HG03575 (cell line): ENCODE data around the gene HDGF.
"Not testable (repeated sequence)": the region's sequence is repeated elsewhere in the genome, so short reads cannot be mapped to it uniquely, and the experiment has no call there.

Experiments
- ATAC-seq: cut with Tn5 transposase; IDR thresholded peaks from one replicate; pipeline ENCODE4 v1.9.1; 2021; ENCODE audit not compliant: unreplicated experiment, insufficient number of reproducible peaks, low FRiP score; ENCODE audit errors: extremely low read depth

The HDGF gene

DNA sequence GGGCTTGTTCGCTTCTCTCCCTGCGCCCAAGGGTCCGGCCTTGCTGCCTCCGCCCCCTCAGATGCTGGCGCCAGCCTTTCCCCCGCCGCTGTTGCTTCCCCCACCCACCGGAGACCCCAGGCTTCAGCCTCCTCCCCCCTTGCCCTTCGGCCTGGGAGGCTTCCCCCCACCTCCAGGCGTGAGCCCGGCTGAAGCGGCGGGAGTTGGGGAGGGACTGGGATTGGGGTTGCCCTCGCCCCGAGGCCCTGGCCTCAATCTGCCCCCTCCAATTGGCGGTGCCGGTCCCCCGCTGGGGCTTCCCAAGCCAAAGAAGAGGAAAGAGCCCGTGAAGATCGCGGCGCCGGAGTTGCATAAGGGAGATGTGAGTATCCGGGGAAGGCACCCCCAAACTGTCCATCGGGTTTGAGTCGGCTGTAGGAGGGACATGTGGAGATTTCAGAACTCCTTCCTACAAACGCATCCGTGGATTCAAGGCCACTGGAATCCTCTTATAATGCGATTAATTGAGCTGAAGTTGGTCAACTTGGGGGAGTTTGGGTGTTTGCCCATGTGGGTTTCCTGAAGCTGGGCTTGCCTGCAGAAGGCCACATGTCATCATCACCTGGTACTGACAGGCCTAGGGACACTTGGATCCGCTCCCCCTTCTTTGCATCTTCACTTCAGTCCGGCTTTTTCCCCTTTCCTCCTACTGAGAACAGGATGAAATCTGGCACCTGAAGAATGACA is 16.6 kb upstream of the HDGF start:
- no peak for ATAC-seq

DNA sequence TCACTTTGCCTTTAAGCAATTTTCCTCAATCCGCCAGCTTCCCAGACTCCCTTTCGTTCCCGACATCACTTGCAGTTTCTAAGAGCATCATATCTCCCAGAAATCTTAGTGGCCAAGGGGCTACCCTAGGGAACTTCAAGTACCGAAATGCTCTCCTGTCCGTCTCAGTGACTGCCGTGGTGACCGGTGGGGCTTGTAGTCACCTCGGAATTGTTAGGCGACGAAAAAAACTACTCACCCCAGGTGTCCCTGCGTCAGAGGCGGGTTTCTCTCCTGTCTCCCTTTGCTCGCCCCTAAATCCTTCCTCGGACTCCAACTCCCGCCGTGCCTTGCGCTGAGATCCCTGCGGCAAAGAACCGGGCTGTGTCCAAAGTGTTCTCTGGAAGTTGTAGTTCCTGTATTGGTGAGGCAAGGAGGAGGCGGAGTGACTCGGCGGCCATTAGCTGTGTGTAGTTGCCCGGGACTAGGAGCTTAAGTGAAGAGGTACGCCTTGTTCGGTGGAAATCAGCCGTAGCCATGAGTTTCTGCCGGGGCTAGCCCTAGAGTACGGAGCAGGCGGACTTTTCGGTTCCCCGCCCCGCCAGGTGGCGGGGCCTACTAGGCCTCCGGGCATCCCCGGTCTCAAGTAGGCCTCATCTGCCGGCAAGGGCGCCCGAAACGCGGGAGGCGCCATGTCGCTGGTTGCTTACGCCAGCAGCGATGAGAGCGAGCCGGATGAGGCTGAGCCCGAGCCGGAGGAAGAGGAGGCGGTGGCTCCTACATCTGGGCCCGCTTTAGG is 15.8 kb upstream of the HDGF start, which contains the start of gene PRCC:
Gene PRCC (plus strand): TSS at position 435 of the 778 bp plus-strand sequence. CDS start 237 bp downstream, at position 672.
- peak; percentile 73 for ATAC-seq

DNA sequence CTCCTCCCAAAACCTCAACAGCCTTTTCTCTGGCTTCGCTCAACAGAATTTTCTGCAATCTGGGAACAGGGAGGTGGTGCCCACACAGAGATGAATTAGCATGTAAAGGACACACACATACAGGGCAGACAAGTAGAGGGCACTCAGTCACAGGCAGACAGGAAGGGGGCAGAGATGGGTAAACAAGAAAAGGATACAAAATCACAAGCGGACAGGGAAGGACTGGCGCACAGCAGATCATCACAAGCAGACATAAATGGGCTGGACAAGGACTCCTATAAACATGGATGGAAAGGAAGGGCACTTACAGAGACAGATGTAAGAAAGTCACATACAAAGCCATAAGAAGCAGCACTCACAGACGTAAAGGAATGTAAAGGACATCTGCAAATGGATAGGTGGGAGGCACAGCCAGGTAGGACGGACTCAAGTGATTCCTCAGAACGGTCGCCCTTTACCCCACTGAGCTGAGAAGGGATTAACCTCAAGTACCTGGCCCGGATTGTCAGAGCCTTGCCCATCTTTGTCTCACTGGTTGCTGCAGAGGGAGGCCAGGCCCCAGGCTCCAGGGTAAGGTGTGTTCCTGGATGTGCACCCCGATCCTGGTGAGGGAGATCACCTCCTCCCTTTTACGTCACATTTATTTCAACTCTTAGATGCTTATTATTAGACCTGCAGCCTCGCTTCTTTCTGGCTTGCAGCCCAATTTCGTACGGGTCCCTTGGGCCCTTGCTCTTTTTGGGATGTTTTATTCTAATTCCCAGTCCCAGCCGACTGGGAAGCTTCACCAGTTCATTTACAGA is 15.0 kb upstream of the HDGF start:
- peak; percentile 8 for ATAC-seq

- no peak for ATAC-seq
Measured at GRCh38 chr1:156765666-156766065, 14.2 kb upstream of the HDGF start.

DNA sequence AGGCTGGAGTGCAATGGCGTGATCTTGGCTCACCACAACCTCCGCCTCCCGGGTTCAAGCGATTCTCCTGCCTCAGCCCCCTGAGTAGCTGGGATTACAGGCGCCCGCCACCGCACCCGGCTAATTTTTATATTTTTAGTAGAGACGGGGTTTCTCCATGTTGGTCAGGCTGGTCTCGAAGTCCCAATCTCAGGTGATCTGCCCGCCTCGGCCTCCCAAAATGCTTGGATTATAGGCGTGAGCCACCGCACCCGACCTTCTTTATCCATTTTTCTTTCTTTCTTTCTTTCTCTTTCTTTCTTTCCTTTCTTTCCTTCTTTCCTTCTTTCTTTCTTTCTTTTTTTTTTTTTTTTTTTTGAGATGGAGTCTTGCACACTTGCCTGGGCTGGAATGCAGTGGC is 13.7 kb upstream of the HDGF start:
- ATAC-seq, result not testable (repeated sequence)

GRCh38 chr1:156760796-156761104 is 9.3 kb upstream of the HDGF start:
- ATAC-seq, result no peak

GRCh38 chr1:156760092-156760795 is 8.8 kb upstream of the HDGF start:
- no peak for ATAC-seq

GRCh38 chr1:156757572-156758253 is 6.2 kb upstream of the HDGF start:
- ATAC-seq, result not testable (repeated sequence)

DNA sequence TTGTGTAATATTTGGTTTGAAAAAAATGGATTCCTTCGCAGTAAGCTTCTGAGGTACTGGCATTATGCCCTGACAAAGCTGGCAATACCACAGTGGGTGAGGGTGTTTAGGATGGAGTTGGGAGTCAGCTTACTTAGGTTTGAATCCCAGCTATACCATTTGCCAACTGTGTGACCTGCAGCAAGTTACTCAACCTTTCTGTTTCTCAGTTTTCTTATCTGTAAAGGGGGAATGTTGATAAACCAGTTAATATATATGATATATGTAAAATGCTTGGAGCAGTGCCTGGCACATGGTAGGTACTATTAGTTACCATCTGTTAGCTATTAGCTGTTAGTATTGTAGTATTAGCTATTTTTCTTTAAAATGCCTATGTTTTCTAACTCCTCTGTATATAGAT is 4.9 kb upstream of the HDGF start:
- ATAC-seq, result no peak

DNA sequence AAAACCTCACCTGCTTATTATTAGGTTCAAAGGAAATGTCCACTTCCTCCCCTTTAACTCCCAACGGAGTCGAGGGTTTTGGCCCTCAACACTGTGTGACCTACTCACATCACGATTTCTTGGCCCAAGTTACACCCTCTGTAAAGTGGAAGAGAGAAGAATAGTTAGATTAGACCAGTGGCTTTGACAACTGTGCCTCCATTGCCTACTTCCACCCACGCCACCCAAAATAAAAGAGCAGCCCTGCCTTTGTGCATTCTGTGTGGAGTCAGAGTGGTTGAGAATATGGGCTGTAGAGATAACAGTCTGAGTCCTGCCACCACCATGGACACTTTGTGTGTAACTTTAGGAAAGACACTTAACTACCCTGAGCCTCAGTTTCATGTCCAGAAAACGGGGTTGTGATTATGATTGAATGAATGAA is 4.1 kb upstream of the HDGF start:
- no peak for ATAC-seq

DNA sequence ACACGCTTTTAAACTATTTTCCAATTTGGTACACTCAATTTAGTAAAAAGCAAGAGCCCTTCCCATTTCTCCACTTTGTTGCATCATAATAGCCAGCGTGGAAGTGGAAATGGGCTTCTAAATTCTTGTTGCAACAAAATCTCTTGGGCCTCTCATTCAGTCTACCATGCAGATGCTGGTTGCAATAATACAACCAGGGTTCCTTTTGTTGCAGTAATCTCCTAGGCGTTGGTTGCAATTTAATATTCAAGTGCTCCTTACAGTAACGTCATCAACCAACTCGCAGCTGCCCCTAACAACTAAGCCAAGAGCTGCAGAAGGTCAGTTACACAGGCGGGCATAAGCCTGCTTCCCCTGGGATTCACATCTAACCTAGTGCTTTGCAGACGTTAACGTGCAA is 2.7 kb upstream of the HDGF start:
- ATAC-seq, result no peak

DNA sequence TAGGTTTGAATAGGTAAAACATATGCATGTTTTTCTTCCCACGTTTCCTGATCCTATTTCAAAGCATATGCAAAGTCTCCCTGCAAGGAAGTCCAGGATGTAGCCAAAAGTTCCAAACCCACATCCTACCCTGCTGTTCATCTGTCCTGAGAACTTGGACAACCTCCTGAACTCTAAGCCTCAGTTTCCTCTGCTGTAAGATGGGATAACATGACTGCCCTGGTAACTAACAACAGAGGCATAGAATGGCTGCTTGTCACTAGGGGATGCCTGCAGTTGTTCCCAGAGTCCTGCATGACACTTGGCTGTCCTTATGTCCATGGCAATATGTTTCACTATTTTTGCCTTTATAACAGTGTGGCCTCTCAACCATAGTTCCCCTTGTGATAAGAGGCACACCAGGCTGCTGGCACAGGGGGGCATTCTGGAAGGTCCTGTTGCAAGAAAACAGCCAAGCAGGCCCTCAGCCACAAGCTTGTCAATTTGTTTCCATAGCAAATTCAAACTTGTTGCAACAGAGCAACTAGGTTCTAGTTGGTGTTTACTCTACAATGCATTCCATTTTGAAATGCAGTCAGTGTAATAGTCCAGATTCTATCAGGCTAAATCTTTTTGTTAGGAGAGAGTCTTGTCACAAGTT is 1.5 kb upstream of the HDGF start:
- ATAC-seq, result no peak

DNA sequence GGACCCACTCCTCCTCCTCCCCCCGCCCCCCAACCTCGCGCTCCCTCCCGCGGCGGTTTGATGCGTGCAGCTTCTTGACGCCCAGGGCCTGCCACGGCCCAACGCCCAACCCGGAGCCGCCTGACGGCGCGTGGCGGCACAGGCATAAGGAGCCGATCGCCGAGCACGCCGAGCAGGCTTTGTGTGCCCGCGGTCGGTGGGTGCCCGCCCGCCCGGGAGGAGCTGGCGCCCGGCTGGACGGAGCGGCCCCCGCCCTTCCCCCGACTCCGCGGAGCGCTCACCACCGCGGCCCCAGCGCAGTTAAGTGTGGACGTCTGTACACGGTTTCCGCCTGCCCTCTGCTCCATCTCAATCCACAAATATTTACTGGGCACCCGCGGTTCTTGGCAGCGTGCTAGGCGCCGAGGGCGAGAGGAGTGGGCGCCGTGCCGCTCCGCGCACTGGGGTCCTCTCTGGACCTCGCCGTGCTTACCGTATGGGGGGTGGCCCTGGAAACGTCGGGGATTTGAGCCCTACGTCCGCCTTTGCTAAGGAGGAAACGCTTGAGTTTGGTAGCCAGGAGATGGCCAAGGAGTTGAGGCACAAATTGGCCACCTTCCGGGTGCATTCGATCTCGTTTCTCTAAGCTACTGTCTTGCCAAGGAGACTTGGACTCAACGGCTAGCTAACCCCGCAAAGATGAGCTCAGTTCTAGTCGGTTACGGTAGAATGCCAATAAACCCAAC is 444 bp upstream of the HDGF start:
- ATAC-seq, result no peak

- ATAC-seq, result no peak
Measured at GRCh38 chr1:156750711-156751450, 594 bp downstream of the HDGF start.

DNA sequence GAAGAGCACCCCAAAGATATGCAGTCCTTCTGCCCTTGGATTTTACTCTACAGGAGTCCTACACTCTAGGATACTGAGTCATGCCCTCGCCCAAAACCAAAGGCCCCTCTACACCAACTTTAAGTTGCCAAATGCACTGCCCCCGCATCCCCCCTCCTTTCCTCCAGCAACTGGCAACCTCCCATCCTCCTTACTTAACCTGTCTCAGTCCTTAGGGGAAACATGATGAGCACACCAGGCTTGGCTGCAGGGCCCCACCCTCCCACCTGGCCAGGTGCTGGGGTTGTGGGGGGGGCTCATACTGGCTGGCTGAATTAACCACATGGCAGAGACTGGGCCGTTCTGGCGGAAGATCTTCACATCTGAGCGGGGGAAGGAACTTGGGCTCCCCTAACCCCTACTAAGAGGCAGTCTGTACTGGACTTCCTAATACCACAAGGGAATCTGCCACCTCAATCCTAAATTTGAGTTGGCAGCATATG is 1.2 kb downstream of the HDGF start:
- ATAC-seq, result no peak

DNA sequence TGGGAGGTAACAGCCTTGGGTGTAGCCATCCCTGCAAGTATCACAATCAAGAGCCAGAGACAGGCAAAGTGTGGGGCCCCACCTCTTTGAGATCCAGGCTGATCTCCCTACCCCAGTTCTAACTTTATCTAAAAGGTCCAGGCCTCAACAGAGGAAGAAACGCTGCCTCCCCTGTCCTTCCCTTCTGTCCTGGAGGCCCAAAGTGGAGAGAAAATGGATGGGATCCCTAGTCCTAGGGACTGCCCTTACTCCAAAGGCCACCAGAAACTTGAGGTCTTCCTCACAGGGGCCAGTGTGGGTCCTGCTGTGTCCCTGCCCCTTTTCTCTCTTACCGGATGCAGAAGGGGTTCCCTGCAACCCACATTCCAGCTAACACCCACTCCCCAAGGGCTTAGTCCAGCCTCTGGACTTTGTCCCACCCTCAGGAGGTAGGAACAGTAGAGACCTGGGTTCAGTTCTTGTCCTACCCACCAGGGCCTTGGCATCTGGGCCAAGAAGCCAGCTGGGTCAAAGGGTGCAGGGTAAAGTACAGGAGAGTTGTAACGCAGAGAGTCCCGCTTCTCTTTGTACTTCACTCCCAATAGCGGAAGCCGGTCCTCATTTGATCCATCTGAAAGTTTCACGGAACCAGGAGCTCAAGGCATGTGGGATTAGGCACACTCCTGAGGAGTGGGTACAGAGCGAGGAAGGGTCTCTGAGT is 1.9 kb downstream of the HDGF start:
- ATAC-seq, result no peak
